Measurements from ENCODE around the gene PSPN. TPM values are rescaled to one million over a fixed set of nuclear protein-coding genes. Genes with fewer than 3 reads are reported as not detected.

The PSPN gene
- total and polyA plus RNA-seq, 9 of the 15 experiments (the other 6 are each of a cell fraction or from before 2014, with no cell fraction given) = 0.21 to 1.1 (median 0.58) TPM

- TF ChIP-seq NR2F6 (CRISPR knock-in tag; IDR thresholded peaks at IDR 0.05) = no peak
- TF ChIP-seq ZNF561 (CRISPR knock-in tag; conservative IDR thresholded peaks at IDR 0.05) = no peak
- TF ChIP-seq CREB1 (IDR thresholded peaks at IDR 0.05) = no peak
- TF ChIP-seq CREB1 (CRISPR knock-in tag; IDR thresholded peaks at IDR 0.05) = no peak
- TF ChIP-seq ZNF431 (CRISPR knock-in tag; IDR thresholded peaks at IDR 0.05) = no peak
- no peak for TF ChIP-seq TFAM (CRISPR knock-in tag; conservative IDR thresholded peaks at IDR 0.05)
- TF ChIP-seq USF1 (CRISPR knock-in tag; IDR thresholded peaks at IDR 0.05) = no peak
- no peak for TF ChIP-seq MEF2A (IDR thresholded peaks at IDR 0.05; ENCODE audit: control insufficient read depth, low read depth, low read length)
- TF ChIP-seq CLOCK (CRISPR knock-in tag; IDR thresholded peaks at IDR 0.05; ENCODE audit: borderline replicate concordance) = no peak
- TF ChIP-seq IRF9 (tag; IDR thresholded peaks at IDR 0.05) = no peak
- TF ChIP-seq ESRRA (IDR thresholded peaks at IDR 0.05; ENCODE audit: borderline replicate concordance, low read depth) = 0 out of 2 replicates have a peak, but pooled peaks have one; percentile 31
- no peak for TF ChIP-seq ZNF778 (CRISPR knock-in tag; IDR thresholded peaks at IDR 0.05)
- no peak for TF ChIP-seq ZNF408 (CRISPR knock-in tag; IDR thresholded peaks at IDR 0.05; ENCODE audit: low read depth)
- no peak for TF ChIP-seq ZNF551 (CRISPR knock-in tag; IDR thresholded peaks at IDR 0.05)
- no peak for TF ChIP-seq NCOA2 (IDR thresholded peaks at IDR 0.05; ENCODE audit: partially characterized antibody in 2 of 2)
- TF ChIP-seq TFE3 (CRISPR knock-in tag; IDR thresholded peaks at IDR 0.05) = no peak
- no peak for TF ChIP-seq SRSF1 (IDR thresholded peaks at IDR 0.05; ENCODE audit: low read depth, low read length)
- no peak for TF ChIP-seq BRCA1 (IDR thresholded peaks at IDR 0.05)
- TF ChIP-seq BRCA1 (CRISPR knock-in tag; IDR thresholded peaks at IDR 0.05) = no peak
- no peak for TF ChIP-seq LCOR (CRISPR knock-in tag; IDR thresholded peaks at IDR 0.05)
- peak; percentile 66 for TF ChIP-seq NR2C1 (IDR thresholded peaks at IDR 0.05)
- 0 out of 2 replicates have a peak, but pooled peaks have one; percentile 31 for TF ChIP-seq NR2C1 (tag; IDR thresholded peaks at IDR 0.05)
- no peak for TF ChIP-seq XRCC3 (IDR thresholded peaks at IDR 0.05)
- no peak for TF ChIP-seq NKRF (IDR thresholded peaks at IDR 0.05; ENCODE audit: borderline replicate concordance)
These were observed 2.0 kb downstream of the PSPN start (continued) for GRCh38 chr19:6373813-6374108.
